Erythroblast (primary cell): ENCODE results near the gene POLL.

ENCODE experiments used
- GATA1 ChIP-seq: IDR thresholded peaks from 2 replicates; pipeline ENCODE4 v1.6.1; 2011; ENCODE audit warnings: low read depth, mild to moderate bottlenecking, control low read depth, low read length, moderate library complexity
- POLR2A ChIP-seq: IDR thresholded peaks from 2 replicates; pipeline ENCODE4 v1.6.1; 2011; ENCODE audit warnings: mild to moderate bottlenecking, low read length

DNA sequence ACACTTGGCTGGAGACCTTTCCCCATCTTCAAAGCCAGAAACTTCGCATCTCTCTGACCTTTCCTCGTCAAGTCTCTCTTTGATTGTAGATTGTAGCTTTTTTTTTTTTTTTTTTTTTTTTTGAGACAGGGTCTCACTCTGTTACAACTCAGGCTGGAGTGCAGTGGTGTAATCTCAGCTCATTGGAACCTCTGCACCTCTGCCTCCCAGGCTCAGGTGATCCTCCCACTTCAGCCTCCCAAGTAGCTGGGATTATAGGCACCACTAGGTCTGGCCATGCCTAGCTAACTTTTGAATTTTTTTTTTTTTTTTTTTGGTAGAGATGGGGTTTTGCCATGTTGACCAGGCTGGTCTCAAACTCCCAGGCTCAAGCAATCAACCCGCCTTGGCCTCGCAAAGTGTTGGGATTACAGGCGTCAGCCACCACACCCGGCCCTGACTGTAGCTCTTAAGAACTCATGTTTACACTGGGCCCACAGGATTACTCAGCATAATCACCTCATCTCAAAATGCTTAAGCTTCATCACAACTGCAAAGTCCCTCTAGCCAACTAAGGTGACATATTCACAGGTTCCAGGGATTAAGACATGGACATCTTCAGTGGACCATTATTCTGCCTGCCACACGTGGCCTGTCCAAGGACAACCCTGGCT is 11.7 kb downstream of the POLL start:
- TF ChIP-seq POLR2A (no peak), GATA1 (no peak)
